Measurements from ENCODE around the gene PIGBOS1. TPM values are rescaled to one million over a fixed set of nuclear protein-coding genes. Genes with fewer than 3 reads are reported as not detected.

PIGBOS1 gene
- total RNA-seq, 1 experiment from 2014 or later: 8.6 TPM

GRCh38 chr15:55343168-55343567 is 24.2 kb upstream of the PIGBOS1 start:
- Histone ChIP-seq H3K27me3 (ENCODE audit: low read length) (no peaks in the 10 kb centered on the region), H3K4me3 (ENCODE audit: low read length) (no peak overlapping the region), H3K9me2 (replicated peaks; ENCODE audit: low read length) (no peaks in the 10 kb centered on the region), H3K9me3 (ENCODE audit: low read length) (no peaks in the 10 kb centered on the region), H2AFZ (ENCODE audit: low read length) (no peak overlapping the region), H4K20me1 (ENCODE audit: low read length) (no peaks in the 10 kb centered on the region), H3K9ac (ENCODE audit: low read length) (no peak overlapping the region), H3K36me3 (ENCODE audit: low read depth, low read length) (peaks cover 6% of the 10 kb centered on the region; the same call in 1 of the 2 replicates), H3K4me1 (ENCODE audit: insufficient read depth, low read length) (no peaks in the 10 kb centered on the region), H3F3A (ENCODE audit: low read length, unreplicated experiment) (no peaks in the 10 kb centered on the region), H3K4me2 (ENCODE audit: low read length) (no peak overlapping the region), H3K27ac (ENCODE audit: low read length) (no peak overlapping the region), H3K79me2 (ENCODE audit: low read length) (no peaks in the 10 kb centered on the region)
- intact Hi-C loops (cut with micrococcal nuclease): no loop called here
- no peak for TF ChIP-seq CTCF (conservative IDR thresholded peaks at IDR 0.05; ENCODE audit: low read depth, low read length)
- TF ChIP-seq EZH2phosphoT487 (IDR thresholded peaks at IDR 0.05; ENCODE audit: borderline replicate concordance, low read length): no peak
- CTCF ChIA-PET: no interaction called here
- DNase-seq (no peak), ATAC-seq (no peak)
- BruUV-seq (replicated peaks): no TSS peak
- POLR2A ChIA-PET (ENCODE audit: unreplicated experiment): no interaction called here

- no peaks in the 10 kb centered on the region for H4K20me1 ChIP-seq (ENCODE audit: low read length)
- H3K9me3 ChIP-seq (ENCODE audit: low read length): no peaks in the 10 kb centered on the region
- DNase-seq (no peak), ATAC-seq (no peak)
- no peak overlapping the region for H3K9ac ChIP-seq (ENCODE audit: low read length)
- no peak for TF ChIP-seq EZH2phosphoT487 (IDR thresholded peaks at IDR 0.05; ENCODE audit: borderline replicate concordance, low read length)
- no peak for TF ChIP-seq EZH2 (IDR thresholded peaks at IDR 0.05; ENCODE audit: low read length, unreplicated experiment)
- H3K36me3 ChIP-seq (ENCODE audit: low read depth, low read length): peaks cover 6% of the 10 kb centered on the region; the same call in 1 of the 2 replicates
- no peaks in the 10 kb centered on the region for H3K9me2 ChIP-seq (replicated peaks; ENCODE audit: low read length)
- no peaks in the 10 kb centered on the region for H3K79me2 ChIP-seq (ENCODE audit: low read length)
- H3F3A ChIP-seq (ENCODE audit: low read length, unreplicated experiment): no peaks in the 10 kb centered on the region
- CTCF ChIA-PET: no interaction called here
- peaks cover 20% of the 10 kb centered on the region for H3K4me1 ChIP-seq (ENCODE audit: insufficient read depth, low read length)
- no peak overlapping the region for H2AFZ ChIP-seq (ENCODE audit: low read length)
- H3K27me3 ChIP-seq (ENCODE audit: low read length): no peaks in the 10 kb centered on the region
- no TSS peak for BruUV-seq (replicated peaks)
- H3K4me2 ChIP-seq (ENCODE audit: low read length): no peak overlapping the region
- H3K27ac ChIP-seq (ENCODE audit: low read length): no peak overlapping the region
- POLR2A ChIA-PET (ENCODE audit: unreplicated experiment): no interaction called here
- intact Hi-C loops (cut with micrococcal nuclease): no loop called here
- H3K4me3 ChIP-seq (ENCODE audit: low read length): no peak overlapping the region
These were observed 18.2 kb upstream of the PIGBOS1 start for GRCh38 chr15:55337160-55337559.

GRCh38 chr15:55334997-55335396 is 16.1 kb upstream of the PIGBOS1 start:
- Histone ChIP-seq H2AFZ (ENCODE audit: low read length) (no peak overlapping the region), H3K4me2 (ENCODE audit: low read length) (peak overlapping the region; percentile 27), H3F3A (ENCODE audit: low read length, unreplicated experiment) (no peaks in the 10 kb centered on the region), H3K4me1 (ENCODE audit: insufficient read depth, low read length) (peaks cover 20% of the 10 kb centered on the region), H3K9ac (ENCODE audit: low read length) (peak overlapping the region; percentile 65), H4K20me1 (ENCODE audit: low read length) (no peaks in the 10 kb centered on the region), H3K27me3 (ENCODE audit: low read length) (no peaks in the 10 kb centered on the region), H3K9me3 (ENCODE audit: low read length) (no peaks in the 10 kb centered on the region), H3K9me2 (replicated peaks; ENCODE audit: low read length) (no peaks in the 10 kb centered on the region), H3K36me3 (ENCODE audit: low read depth, low read length) (0 out of 2 replicates have a peak, but pooled peaks cover 6% of the 10 kb centered on the region), H3K79me2 (ENCODE audit: low read length) (no peaks in the 10 kb centered on the region), H3K4me3 (ENCODE audit: low read length) (no peak overlapping the region), H3K27ac (ENCODE audit: low read length) (peak overlapping the region; percentile 95)
- ChIA-PET CTCF (no interaction called here), POLR2A (ENCODE audit: unreplicated experiment) (no interaction called here)
- ATAC-seq (peak; percentile 73), DNase-seq (peak; percentile 85)
- BruUV-seq (replicated peaks): no TSS peak
- TF ChIP-seq CTCF (conservative IDR thresholded peaks at IDR 0.05; ENCODE audit: low read depth, low read length) (no peak), EZH2 (IDR thresholded peaks at IDR 0.05; ENCODE audit: low read length, unreplicated experiment) (no peak), EZH2phosphoT487 (IDR thresholded peaks at IDR 0.05; ENCODE audit: borderline replicate concordance, low read length) (no peak)
- intact Hi-C loops (cut with micrococcal nuclease): no loop called here
